HG03354 (cell line): Measurements from ENCODE around the gene MCC.
A peak's percentile ranks its signal among the peaks of the same experiment; 100 is the strongest.

Experiments used
- ATAC-seq: cut with Tn5 transposase; IDR thresholded peaks from one replicate; pipeline ENCODE4 v1.9.1; 2021; ENCODE audit warnings: mild to moderate bottlenecking; ENCODE audit not compliant: unreplicated experiment, poor library complexity, severe bottlenecking

MCC gene

DNA sequence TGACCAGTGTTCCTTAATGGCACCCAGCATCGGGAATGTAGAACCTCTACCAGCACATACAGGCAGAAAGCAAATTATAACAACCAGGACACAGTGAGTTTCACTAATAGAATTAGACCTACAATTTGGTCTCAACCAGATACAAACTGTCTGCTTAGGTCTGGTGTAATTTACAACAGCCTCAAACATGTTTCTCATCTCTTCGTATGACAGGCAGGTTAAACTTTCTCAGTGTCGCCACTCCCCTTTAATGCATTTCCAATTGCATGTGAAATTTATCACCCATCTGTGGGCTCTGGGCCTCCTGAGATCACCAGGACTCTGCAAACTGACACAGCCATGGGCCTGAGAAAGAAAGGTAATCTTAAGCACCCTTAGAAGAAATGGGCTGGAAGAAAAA is 293.0 kb downstream of the MCC start:
- ATAC-seq: no peak

DNA sequence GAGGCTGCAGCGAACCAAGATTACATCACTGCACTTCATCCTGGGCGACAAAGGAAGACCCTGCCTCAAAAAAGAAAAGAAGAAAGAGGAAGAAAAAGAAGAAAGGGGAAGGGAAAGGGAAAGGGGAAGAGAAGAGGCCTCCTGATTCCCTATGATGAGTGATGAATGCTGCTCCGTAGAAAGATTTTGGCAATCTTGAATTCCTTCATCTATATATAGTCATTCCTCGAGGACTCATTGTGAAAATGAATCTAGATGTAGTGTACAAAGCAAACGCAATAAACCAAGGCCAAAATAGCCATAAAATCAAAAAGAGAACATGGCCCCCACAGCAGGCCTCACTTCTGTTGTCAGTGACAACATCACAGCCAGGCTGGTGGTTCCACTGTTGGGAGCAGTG is 293.7 kb downstream of the MCC start:
- no peak for ATAC-seq

DNA sequence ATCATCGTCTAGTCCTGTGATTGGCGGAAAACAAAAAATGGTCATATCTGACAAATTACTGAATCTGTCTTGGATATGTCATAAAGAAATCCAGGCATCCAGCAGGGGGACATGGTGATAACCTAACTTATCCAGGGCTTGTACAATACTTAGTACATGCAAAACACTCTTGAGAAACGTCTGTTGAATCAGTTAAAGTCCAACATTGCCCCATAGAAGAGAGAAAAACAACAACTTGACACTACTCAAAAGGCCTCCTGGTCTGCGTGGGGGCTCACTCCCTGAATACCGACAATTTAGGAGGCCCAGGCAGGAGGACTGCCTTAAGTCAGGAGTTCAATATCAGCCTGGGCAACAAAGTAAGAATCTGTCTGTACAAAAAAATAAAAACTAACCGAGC is 294.1 kb downstream of the MCC start:
- no peak for ATAC-seq

DNA sequence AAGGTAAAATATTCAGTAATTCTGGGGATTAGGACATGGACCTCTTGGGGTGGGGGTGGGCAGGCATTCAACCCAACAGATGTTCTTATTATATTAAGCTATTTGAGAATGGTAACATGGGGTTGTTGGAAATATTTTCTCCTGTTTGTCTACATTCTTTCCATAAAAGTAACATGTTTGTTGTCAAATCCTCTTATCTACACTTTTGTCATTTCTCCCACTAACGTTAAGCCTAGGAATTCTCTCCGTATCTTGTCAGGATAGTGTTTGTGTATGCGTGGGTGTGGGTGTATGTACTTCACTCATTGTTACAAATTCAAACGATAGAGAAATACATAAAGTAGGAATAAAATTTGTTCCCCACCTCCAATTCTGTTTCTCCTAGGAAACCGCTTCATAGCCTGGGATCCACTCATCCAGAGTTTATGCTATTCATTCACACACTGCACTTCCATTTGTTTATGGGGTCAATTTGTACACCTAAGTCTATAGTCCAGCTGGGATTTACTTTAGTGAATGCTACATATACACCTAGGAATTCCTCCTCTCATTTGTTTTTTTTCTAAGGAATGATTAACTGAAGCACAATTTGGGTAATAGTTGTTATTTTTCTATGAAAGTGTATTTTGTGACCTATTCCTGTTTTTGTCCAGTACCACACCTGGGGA is 294.8 kb downstream of the MCC start:
- ATAC-seq: no peak

DNA sequence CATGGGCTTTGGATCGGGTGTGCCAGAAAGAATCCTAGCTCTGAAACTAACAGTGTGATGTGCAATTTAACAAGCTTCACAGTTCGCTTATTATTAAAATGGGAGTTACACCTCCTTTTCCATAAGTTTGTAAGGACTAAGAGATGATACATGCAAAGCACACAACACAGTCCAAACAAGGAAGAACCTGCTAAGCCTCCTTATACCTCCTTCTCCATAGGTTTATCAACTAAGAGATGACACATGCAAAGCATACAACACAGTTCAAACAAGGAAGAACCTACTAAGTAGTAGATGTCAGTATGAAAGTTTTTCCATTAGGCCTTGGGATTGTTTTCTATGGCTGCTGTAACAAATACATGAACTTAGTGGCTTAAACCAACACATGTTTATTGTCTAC is 295.7 kb downstream of the MCC start:
- ATAC-seq: no peak

DNA sequence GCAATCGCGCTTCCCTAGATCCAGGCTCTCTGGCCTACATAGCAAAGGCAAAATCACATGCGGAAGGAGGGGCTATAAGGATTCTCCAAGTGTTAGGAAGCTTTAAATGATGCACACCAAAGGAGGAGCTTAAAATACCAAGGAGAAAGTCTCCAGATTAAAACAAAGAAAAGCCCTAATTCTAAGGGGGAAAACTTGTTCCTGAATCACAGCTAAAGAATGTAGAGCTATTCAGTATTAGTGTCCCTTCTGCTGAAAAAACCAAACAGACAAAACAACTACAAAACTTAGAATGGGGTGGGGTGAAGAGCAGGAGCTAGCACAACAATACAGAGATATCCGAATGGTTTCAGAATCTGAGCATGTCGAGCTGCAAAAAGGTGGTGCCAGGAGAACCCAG is 297.9 kb downstream of the MCC start:
- no peak for ATAC-seq

DNA sequence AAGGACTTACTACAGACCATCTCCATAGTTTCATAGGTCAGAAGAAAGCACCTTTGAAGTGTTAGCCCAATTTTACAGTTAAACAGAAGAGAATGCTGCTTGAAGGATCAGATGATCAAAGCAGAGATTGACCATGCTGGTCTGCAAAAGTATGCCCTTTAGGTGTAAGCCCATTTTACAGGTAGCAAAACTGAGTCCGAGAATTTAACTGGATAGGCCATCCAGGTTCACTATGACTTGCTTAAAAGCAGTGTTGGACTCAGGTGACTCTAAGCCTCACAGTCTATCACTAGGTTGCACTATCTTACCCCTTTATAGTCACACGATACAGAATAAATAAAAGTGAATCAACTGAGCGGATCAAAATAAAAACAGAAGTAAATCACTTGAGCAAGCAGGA is 299.0 kb downstream of the MCC start:
- ATAC-seq: no peak

DNA sequence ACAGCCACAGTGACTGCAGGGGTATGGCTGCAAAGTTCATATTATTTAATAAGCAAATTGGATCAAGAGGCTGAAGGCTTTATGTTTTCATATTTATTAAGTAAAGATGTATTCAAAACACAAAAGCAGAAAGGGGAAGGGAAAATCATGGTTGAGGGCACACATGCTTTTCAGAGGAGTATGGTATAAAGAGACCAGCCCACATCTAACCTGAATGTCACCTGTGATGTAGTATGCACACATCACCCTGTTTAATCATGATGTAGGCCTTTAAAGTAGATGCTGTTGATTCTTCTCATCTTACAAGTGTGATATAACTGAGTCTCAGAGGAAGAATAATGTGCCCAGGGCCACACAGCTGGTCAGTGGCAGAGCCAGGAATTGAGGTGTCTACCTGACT is 299.8 kb downstream of the MCC start:
- no peak for ATAC-seq

DNA sequence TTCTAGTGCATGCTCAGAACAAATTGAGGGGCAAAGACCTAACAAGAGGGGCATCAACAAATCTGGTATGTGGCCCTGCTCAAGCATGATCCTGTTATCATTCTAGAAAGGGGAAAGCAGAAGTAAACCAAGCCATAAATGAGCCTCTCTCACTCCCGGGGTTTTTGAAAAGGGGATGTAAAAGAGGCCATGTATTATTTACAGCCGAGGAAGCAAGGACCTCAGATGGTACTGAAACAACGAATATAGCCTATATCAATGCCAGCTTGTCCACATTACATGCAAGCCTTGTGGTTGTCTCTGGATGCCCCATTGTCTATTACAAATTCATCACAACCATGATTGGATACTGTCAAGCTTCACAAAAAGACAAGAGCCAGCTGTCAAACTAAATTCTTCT is 300.3 kb downstream of the MCC start:
- ATAC-seq: peak; percentile 66

DNA sequence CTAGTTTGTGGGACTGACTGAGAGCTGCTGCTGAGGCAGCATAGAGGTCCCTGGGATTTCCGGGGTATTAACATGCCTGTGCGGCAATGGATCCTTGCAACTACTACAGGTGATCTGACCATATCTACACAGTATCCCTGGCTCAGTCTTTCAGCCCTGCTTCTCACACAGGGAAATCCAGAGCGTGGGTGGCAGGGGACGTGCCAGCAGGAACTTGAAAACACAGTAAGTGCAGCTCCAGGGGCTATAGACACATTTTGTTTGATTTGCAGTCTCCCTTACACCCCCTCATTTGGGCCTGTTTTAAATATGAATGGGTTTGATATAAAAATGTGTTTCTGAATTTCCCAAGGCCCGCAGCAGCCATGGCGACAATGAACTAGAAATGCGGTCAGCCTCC is 302.2 kb downstream of the MCC start:
- no peak for ATAC-seq

DNA sequence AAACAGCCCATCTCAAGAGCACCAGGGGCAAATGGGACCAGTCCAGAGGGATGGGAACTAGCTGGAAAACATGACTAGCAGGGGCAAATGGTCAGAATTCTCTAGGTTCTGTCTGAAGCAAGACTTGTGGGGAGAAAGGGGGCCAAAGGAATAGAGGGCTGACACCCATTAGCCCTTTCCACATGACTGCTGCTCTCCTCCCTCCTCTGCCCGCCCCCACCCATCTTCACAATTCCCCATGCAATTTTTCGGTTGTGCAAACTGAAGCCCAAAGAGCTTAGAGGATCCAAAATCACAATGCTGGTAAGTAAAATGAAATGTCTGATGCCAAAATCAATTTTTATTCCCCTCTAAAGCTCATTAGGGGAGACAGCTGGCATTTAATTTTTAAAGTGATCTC is 304.6 kb downstream of the MCC start:
- ATAC-seq: no peak

DNA sequence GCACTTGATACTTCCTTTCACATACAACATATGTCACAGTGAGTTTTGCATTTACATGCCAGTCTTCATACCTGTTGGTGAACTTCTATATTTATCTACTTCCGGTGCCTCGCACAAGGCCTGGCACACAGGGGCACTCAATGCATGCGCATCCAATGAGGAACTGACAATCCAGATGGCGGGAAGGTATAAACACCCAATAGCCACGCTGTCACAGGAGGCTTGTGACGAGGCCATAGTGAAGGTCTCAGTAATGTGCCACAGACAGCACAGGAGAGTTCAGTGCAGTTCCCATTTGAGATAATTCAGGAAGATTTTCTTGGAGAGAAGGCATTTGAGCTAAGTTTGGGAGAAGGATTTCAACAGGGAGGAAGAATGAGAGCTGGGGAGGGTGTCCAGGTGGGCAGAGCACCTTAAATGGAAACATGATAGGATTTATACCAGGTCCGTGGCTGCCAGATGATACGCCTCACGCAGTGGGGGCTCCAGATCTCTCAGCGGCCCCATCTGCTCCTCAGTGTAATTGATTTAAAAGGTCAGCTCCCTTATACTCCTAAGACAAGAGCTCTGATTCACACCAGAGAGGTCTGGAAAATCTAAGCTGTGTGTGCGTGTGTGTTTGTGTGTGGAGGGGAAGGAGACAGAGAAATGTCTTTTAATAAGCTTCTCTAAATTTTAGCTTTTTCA is 305.5 kb downstream of the MCC start:
- ATAC-seq: no peak

DNA sequence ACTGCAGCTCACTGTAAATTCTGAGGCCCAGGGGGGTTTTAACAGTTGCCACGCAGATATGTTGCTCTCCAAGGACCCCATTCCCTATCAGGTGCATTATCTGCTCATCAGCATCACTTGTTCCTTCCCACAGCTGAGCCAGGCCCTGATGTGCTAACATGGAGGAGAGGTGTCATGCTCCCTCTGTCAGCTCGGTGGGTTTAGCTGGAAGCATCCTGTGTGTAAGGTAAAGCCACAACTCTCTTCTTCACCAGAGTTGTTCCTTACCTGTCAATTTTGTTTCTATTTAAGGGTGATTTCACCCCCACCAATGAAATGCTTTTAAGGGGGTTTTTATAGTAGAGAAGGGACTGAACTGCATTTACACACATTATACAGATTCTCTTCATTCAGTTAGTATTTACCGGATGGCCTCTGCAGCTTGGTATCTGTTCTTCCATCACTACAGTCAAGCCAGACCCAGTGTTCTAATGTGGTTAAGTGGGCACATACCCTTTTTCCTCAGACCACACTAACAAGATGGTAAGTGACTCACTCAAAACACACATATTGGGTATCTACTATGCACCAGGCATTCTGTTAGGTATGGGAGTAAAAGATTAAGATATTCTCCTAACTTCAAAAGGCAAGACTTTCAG is 306.3 kb downstream of the MCC start:
- ATAC-seq: no peak

DNA sequence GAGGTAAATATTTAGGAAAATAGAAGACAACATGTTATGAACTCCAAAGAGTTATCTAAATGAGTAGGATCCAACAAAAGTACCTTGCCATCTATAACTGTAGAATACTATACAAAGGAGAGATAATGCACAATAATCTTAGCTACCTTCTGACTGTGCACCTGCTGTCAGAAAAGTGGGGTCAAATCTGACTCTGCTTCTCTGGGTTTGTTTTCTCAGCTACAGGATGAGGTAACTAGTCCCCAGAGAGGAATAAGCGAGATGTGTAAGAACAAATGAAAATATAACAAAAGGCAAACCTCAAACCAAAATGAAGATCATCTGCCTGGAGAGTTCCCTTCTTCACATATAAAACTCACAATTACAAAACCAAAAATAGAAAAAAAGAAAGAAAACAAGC is 306.8 kb downstream of the MCC start:
- ATAC-seq: no peak

DNA sequence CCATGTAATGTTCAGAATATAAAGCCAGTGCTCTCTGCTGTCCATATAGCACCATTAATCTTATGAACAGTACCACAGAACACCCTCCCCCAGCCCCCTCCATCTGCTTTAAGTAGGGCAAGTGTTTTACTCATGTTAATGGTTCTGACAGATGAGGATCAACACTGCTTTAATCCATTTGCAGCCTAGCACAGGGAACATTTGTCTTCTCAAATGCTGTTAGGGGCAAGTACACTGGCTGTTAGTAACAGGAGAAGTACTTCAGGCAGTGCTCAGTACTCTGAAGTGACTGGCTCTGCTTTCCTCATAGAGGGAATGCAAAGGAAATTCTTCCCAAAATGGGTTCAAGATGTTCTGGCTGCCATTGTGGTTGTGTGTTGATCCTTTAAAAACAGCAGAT is 309.1 kb downstream of the MCC start:
- ATAC-seq: no peak

DNA sequence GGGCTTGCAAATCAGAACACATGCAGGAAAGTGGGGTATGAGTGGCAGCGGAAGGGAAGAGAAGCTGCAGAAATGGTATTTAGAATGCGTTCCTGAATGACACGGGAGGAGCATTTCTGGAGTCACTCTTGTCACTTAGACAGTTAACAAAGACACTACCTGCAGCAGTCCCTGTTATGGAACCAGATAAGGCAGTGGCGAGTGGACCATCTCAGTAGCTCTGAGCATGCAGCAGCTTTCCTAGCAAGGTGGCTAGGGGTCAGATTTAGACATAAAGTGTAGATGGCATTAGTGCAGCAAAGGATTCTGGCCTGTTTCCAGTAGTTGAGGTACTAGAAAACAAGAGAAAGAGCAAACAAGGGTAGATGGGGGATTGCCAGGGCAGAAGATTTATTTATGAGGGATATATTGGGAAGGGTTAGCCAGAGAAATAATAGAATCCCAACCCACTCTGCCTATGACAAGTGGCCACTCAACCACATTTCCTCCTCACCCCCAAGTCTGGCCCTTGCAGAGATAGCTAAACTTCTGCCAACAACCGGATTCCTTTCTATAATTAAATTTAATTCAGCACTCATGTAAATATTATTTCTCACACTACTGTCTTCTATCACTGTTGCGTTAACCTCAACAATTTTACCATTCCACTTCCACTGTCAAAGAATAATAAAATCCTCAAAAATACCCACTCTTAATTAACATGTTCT is 310.0 kb downstream of the MCC start:
- ATAC-seq: no peak

DNA sequence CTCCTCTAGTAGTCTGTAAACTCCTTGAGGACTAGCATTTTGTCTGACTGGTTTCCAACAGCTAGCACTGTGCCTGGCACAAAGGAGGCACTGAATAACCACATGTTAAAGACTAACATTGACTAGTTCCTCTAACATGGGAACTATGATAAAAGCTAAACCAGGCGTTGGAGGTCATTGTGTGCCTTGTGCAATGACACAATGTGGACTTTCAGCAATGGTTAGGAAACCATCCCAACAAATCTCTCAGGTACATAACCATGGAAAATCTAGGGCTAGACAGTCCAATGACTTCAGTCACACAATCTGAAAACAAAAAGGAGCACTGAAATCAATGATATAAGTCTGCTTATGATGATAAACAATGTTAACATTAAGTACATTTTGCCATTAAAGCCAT is 311.0 kb downstream of the MCC start:
- no peak for ATAC-seq

DNA sequence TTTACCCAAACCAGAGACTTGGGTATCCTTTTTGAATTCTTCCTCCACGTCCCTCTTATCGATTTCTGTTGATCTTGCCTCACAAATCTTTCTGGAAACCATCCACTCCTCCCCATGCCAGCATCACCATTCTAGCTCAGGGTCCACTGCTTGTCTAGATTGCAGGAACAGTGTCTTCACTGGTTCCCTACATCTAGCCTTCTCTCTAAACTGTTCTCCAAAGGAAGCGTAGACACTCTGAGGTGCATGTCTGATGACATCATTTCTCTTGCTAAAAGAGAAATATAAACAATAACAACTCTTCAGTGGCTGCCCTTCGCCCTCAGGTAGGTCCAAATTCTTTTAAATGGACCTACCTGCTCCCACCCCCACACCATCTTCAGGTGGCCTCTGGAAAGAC is 311.5 kb downstream of the MCC start:
- ATAC-seq: no peak

DNA sequence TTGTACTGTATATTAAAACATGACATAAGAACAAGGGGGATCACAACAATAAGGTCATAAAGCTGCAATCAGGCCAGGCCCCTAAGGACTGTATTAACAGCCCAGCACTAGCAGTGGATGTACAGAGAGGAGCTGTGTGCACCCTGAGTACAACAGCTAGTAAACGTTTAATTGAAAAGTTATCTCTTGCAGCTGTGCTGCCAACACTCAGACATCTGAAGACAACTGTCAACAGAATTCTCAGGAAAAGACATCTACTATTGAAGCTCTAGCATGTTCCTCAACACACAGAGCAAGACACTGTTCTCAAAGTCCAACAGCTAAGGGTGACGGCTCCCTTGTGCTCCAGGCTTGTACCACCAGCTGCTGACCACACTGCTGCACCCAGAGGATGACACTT is 312.1 kb downstream of the MCC start:
- no peak for ATAC-seq

DNA sequence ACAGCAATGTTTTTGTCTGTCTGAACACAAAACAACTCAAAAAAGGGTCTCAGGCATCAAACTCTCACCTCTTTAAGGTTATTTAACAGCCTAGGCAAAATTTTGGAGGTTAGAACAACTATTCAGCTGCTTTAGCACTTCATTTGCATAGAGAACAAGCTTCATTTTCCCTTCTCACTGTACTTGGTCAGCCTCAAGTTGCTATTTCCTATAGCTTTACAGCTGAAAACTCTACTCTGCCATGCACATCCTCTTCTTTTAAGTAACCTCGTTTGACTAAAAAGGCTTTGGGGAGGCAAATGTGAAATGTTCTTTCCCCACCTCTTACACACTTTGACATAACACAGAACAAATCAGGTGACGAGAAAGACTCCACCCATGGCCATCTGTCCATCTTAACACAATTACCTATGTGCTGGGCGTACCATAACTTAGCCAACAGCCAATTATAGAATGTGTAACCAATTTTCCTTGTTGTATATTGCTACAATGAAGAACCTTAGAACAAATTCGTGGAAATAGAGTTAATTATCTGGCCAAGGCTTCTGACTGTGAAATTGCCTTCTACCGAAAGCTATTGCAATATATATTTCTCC is 315.9 kb downstream of the MCC start:
- peak; percentile 81 for ATAC-seq
